ENCODE results near the gene ACY1. TPM values are rescaled to one million over a fixed set of nuclear protein-coding genes. Genes with fewer than 3 reads are reported as not detected.

The ACY1 gene
- total and polyA plus RNA-seq, 2 of the 13 experiments (the other 11 are each of a cell fraction or from before 2014, with no cell fraction given): 113 to 162 TPM

DNA sequence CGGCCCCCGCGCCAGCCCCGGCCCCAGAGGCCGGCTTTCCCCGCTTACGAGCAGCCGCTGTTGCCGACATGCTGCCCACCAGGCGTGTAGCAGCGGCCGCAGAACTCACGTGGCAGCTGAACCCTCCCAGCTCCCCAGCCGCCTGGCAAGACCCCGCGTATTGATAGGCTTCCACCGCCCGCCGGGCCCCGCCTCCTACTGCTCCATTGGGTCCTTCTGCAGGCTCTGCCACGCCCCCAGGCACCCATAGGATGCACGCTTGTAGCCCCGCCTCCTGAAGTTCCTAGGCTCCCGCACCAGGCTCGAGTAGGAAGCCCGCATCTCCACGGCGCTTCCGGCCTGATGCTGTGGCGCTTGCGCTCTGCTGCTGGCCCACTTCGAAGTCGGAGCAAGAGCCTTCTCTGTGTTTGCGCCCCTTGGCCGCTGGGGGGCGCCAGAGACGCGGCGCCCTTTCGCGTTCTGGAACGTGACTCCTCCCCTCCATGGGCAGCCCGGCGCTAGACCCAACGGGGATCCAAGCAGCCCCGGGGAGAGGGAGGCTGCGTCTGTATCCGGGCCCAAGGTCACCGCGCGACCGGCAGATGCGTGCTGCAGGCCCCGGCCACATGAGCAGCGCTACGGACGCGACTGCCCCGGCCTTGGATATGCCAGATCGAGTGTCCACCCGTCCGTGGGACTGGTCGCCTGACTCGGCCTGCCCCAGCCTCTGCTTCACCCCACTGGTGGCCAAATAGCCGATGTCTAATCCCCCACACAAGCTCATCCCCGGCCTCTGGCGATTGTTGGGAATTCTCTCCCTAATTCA, 41.3 kb upstream of the ACY1 start, which contains the start of the genes PARP3 and RRP9 (continued):
- TF ChIP-seq, protein P1, sequence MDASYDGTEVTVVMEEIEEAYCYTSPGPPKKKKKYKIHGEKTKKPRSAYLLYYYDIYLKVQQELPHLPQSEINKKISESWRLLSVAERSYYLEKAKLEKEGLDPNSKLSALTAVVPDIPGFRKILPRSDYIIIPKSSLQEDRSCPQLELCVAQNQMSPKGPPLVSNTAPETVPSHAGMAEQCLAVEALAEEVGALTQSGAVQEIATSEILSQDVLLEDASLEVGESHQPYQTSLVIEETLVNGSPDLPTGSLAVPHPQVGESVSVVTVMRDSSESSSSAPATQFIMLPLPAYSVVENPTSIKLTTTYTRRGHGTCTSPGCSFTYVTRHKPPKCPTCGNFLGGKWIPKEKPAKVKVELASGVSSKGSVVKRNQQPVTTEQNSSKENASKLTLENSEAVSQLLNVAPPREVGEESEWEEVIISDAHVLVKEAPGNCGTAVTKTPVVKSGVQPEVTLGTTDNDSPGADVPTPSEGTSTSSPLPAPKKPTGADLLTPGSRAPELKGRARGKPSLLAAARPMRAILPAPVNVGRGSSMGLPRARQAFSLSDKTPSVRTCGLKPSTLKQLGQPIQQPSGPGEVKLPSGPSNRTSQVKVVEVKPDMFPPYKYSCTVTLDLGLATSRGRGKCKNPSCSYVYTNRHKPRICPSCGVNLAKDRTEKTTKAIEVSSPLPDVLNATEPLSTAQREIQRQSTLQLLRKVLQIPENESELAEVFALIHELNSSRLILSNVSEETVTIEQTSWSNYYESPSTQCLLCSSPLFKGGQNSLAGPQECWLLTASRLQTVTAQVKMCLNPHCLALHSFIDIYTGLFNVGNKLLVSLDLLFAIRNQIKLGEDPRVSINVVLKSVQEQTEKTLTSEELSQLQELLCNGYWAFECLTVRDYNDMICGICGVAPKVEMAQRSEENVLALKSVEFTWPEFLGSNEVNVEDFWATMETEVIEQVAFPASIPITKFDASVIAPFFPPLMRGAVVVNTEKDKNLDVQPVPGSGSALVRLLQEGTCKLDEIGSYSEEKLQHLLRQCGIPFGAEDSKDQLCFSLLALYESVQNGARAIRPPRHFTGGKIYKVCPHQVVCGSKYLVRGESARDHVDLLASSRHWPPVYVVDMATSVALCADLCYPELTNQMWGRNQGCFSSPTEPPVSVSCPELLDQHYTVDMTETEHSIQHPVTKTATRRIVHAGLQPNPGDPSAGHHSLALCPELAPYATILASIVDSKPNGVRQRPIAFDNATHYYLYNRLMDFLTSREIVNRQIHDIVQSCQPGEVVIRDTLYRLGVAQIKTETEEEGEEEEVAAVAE (CRISPR knock-in tag; IDR thresholded peaks at IDR 0.05; ENCODE audit: borderline replicate concordance): peak; percentile 99
- TF ChIP-seq IKZF1 (IDR thresholded peaks at IDR 0.05) (no peak), BHLHE40 (IDR thresholded peaks at IDR 0.05; ENCODE audit: low read length) (peak; percentile 86), ZNF510 (CRISPR knock-in tag; IDR thresholded peaks at IDR 0.05; ENCODE audit: low read depth) (no peak), MAFK (conservative IDR thresholded peaks at IDR 0.05 in 1 of 2, IDR thresholded peaks at IDR 0.05 in 1 of 2; ENCODE audit: low read length in 2 of 2) (no peak)
- TF ChIP-seq, protein P2, sequence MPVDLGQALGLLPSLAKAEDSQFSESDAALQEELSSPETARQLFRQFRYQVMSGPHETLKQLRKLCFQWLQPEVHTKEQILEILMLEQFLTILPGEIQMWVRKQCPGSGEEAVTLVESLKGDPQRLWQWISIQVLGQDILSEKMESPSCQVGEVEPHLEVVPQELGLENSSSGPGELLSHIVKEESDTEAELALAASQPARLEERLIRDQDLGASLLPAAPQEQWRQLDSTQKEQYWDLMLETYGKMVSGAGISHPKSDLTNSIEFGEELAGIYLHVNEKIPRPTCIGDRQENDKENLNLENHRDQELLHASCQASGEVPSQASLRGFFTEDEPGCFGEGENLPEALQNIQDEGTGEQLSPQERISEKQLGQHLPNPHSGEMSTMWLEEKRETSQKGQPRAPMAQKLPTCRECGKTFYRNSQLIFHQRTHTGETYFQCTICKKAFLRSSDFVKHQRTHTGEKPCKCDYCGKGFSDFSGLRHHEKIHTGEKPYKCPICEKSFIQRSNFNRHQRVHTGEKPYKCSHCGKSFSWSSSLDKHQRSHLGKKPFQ (CRISPR knock-in tag; IDR thresholded peaks at IDR 0.05; ENCODE audit: insufficient replicate concordance): peak; percentile 73
- TF ChIP-seq, protein P3, sequence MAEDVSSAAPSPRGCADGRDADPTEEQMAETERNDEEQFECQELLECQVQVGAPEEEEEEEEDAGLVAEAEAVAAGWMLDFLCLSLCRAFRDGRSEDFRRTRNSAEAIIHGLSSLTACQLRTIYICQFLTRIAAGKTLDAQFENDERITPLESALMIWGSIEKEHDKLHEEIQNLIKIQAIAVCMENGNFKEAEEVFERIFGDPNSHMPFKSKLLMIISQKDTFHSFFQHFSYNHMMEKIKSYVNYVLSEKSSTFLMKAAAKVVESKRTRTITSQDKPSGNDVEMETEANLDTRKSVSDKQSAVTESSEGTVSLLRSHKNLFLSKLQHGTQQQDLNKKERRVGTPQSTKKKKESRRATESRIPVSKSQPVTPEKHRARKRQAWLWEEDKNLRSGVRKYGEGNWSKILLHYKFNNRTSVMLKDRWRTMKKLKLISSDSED (CRISPR knock-in tag; IDR thresholded peaks at IDR 0.05): no peak
- TF ChIP-seq, protein P4, sequence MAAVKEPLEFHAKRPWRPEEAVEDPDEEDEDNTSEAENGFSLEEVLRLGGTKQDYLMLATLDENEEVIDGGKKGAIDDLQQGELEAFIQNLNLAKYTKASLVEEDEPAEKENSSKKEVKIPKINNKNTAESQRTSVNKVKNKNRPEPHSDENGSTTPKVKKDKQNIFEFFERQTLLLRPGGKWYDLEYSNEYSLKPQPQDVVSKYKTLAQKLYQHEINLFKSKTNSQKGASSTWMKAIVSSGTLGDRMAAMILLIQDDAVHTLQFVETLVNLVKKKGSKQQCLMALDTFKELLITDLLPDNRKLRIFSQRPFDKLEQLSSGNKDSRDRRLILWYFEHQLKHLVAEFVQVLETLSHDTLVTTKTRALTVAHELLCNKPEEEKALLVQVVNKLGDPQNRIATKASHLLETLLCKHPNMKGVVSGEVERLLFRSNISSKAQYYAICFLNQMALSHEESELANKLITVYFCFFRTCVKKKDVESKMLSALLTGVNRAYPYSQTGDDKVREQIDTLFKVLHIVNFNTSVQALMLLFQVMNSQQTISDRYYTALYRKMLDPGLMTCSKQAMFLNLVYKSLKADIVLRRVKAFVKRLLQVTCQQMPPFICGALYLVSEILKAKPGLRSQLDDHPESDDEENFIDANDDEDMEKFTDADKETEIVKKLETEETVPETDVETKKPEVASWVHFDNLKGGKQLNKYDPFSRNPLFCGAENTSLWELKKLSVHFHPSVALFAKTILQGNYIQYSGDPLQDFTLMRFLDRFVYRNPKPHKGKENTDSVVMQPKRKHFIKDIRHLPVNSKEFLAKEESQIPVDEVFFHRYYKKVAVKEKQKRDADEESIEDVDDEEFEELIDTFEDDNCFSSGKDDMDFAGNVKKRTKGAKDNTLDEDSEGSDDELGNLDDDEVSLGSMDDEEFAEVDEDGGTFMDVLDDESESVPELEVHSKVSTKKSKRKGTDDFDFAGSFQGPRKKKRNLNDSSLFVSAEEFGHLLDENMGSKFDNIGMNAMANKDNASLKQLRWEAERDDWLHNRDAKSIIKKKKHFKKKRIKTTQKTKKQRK (IDR thresholded peaks at IDR 0.05; ENCODE audit: low read length): no peak
- TF ChIP-seq, protein P5, sequence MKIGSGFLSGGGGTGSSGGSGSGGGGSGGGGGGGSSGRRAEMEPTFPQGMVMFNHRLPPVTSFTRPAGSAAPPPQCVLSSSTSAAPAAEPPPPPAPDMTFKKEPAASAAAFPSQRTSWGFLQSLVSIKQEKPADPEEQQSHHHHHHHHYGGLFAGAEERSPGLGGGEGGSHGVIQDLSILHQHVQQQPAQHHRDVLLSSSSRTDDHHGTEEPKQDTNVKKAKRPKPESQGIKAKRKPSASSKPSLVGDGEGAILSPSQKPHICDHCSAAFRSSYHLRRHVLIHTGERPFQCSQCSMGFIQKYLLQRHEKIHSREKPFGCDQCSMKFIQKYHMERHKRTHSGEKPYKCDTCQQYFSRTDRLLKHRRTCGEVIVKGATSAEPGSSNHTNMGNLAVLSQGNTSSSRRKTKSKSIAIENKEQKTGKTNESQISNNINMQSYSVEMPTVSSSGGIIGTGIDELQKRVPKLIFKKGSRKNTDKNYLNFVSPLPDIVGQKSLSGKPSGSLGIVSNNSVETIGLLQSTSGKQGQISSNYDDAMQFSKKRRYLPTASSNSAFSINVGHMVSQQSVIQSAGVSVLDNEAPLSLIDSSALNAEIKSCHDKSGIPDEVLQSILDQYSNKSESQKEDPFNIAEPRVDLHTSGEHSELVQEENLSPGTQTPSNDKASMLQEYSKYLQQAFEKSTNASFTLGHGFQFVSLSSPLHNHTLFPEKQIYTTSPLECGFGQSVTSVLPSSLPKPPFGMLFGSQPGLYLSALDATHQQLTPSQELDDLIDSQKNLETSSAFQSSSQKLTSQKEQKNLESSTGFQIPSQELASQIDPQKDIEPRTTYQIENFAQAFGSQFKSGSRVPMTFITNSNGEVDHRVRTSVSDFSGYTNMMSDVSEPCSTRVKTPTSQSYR (CRISPR knock-in tag; IDR thresholded peaks at IDR 0.05; ENCODE audit: borderline replicate concordance): no peak; the same call in 1 of the 2 replicates
- TF ChIP-seq, protein P6, sequence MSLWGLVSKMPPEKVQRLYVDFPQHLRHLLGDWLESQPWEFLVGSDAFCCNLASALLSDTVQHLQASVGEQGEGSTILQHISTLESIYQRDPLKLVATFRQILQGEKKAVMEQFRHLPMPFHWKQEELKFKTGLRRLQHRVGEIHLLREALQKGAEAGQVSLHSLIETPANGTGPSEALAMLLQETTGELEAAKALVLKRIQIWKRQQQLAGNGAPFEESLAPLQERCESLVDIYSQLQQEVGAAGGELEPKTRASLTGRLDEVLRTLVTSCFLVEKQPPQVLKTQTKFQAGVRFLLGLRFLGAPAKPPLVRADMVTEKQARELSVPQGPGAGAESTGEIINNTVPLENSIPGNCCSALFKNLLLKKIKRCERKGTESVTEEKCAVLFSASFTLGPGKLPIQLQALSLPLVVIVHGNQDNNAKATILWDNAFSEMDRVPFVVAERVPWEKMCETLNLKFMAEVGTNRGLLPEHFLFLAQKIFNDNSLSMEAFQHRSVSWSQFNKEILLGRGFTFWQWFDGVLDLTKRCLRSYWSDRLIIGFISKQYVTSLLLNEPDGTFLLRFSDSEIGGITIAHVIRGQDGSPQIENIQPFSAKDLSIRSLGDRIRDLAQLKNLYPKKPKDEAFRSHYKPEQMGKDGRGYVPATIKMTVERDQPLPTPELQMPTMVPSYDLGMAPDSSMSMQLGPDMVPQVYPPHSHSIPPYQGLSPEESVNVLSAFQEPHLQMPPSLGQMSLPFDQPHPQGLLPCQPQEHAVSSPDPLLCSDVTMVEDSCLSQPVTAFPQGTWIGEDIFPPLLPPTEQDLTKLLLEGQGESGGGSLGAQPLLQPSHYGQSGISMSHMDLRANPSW (CRISPR knock-in tag; IDR thresholded peaks at IDR 0.05; ENCODE audit: borderline replicate concordance): no peak

Data from HepG2 (cell line).